Panc1 (cell line): Measurements from ENCODE around the gene SRGAP2B. TPM values are rescaled to one million over a fixed set of nuclear protein-coding genes. Genes with fewer than 3 reads are reported as not detected.
"Not testable (repeated sequence)": the region's sequence is repeated elsewhere in the genome, so short reads cannot be mapped to it uniquely, and the experiment has no call there.

Experiments used
- ATAC-seq: fragments of 200-7000 bp; cut with Tn5 transposase; 2 replicates; pipeline ENCODE4 v1.9.1; 2020; ENCODE audit warnings: mild to moderate bottlenecking, moderate library complexity
- BruUV-seq: library from RNA; stranded (reverse); fragments of 400-500 nt; replicated peaks from 2 replicates; lab custom pipeline; 2021; lab: Mats Ljungman, UMichigan
- CTCF ChIA-PET: fragments of 300-600 bp; sonication (Branson Sonifier 250); formaldehyde crosslinking; loops from one replicate; lab custom pipeline; 2022; ENCODE audit warnings: antibody characterized with exemption; lab: Charles Lee
- POLR2A ChIA-PET: fragments of 300-600 bp; sonication (Branson Sonifier 250); formaldehyde crosslinking; loops from one replicate; lab custom pipeline; 2022; ENCODE audit warnings: antibody characterized with exemption; lab: Charles Lee
- DNase-seq: peaks from one replicate; pipeline ENCODE4 v3.0.0-alpha.2; 2010; ENCODE audit warnings: low read depth, low spot score
- H3K27ac ChIP-seq: 2 replicates; pipeline ENCODE4 v1.5.1; 2011; ENCODE audit warnings: mild to moderate bottlenecking, low read length, inconsistent platforms
- H3K27me3 ChIP-seq: fragments of 200-500 bp; sonication (Bioruptor generic); 2 replicates; pipeline ENCODE4 v1.6.0; 2014; ENCODE audit warnings: low read length, inconsistent platforms; ENCODE audit not compliant: control insufficient read depth, insufficient read depth
- H3K36me3 ChIP-seq: fragments of 200-500 bp; sonication (Bioruptor generic); 2 replicates; pipeline ENCODE4 v1.5.1; 2014; ENCODE audit warnings: inconsistent platforms, mild to moderate bottlenecking, low read length, moderate library complexity; ENCODE audit not compliant: control insufficient read depth, insufficient read depth
- H3K4me1 ChIP-seq: 2 replicates; pipeline ENCODE4 v1.5.1; 2011; ENCODE audit warnings: inconsistent platforms, mild to moderate bottlenecking, low read length, moderate library complexity; ENCODE audit not compliant: control insufficient read depth, insufficient read depth
- H3K4me3 ChIP-seq, 2 experiments: 2 replicates each; pipeline ENCODE4 v1.5.1; 2011 to 2012; ENCODE audit warnings: low read depth in 2 of 2, low read length in 2 of 2, mild to moderate bottlenecking in 2 of 2, inconsistent platforms in 1 of 2, moderate library complexity in 1 of 2
- H3K9me3 ChIP-seq: fragments of 200-500 bp; sonication (Bioruptor generic); 2 replicates; pipeline ENCODE4 v1.5.1; 2014; ENCODE audit warnings: low read depth, mild to moderate bottlenecking, inconsistent platforms, low read length, moderate library complexity; ENCODE audit not compliant: control insufficient read depth, insufficient read depth
- in situ Hi-C: cut with HindIII; loops from 2 replicates; pipeline ENCODE4 v1.10.0; 2016; ENCODE audit warnings: low sequenced_read_pairs, low pct_unique_long_range_greater_than_20kb
- intact Hi-C: fragments of 100-400 bp; cut with micrococcal nuclease; formaldehyde crosslinking; loops from one replicate; pipeline ENCODE4 v1.10.0; 2022; ENCODE audit not compliant: unreplicated experiment
- total RNA-seq: library from RNA; stranded (reverse); gene quantifications from one replicate; pipeline ENCODE4 v1.2.1, GENCODE V29; 2021; ENCODE audit not compliant: unreplicated experiment

Gene SRGAP2B
- total RNA-seq, 1 experiment from 2014 or later: 42.4 TPM

GRCh38 chr1:145112703-145113102 is 17.6 kb upstream of the SRGAP2B start:
- H3K4me3 ChIP-seq, H3K4me1 ChIP-seq, ATAC-seq, in situ Hi-C loops, H3K9me3 ChIP-seq, CTCF ChIA-PET, intact Hi-C loops, H3K27me3 ChIP-seq, BruUV-seq, H3K36me3 ChIP-seq, H3K27ac ChIP-seq, DNase-seq, POLR2A ChIA-PET: not testable (repeated sequence)

GRCh38 chr1:145111674-145112073 is 16.5 kb upstream of the SRGAP2B start:
- CTCF ChIA-PET, H3K9me3 ChIP-seq, H3K27ac ChIP-seq, DNase-seq, ATAC-seq, H3K36me3 ChIP-seq, POLR2A ChIA-PET, H3K27me3 ChIP-seq, intact Hi-C loops, H3K4me3 ChIP-seq, in situ Hi-C loops, H3K4me1 ChIP-seq: not testable (repeated sequence)
- BruUV-seq: TSS peak; percentile 54

DNA sequence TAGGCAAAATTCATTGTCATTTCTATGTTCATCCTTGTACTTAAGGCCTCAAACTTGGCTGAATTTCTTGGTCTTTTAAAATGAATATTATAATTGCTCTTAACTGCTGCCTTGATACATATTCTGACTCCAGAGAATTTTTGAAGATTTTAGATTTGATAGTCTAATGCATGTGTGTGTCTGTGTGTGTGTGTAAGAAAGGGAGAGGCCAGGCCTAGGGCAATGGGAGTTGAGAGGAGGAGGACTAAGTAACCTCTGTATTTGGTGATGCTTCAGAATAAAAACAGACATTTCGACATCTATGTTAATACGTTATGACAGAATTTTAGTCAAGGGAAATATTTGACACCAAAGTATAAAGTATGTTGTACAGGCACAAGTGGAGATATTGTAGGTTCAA is 8.2 kb upstream of the SRGAP2B start:
- H3K27ac ChIP-seq, H3K4me1 ChIP-seq, intact Hi-C loops, H3K36me3 ChIP-seq, POLR2A ChIA-PET, in situ Hi-C loops, H3K27me3 ChIP-seq, H3K4me3 ChIP-seq, BruUV-seq, DNase-seq, CTCF ChIA-PET, ATAC-seq, H3K9me3 ChIP-seq: not testable (repeated sequence)

- H3K4me1 ChIP-seq, in situ Hi-C loops, H3K27ac ChIP-seq, BruUV-seq, H3K27me3 ChIP-seq, H3K4me3 ChIP-seq, POLR2A ChIA-PET, H3K9me3 ChIP-seq, intact Hi-C loops, DNase-seq, ATAC-seq, H3K36me3 ChIP-seq, CTCF ChIA-PET: not testable (repeated sequence)
Observed at GRCh38 chr1:145101725-145102124, 6.6 kb upstream of the SRGAP2B start.

- ATAC-seq: peak; percentile 75
- BruUV-seq, H3K27ac ChIP-seq, H3K36me3 ChIP-seq, DNase-seq, H3K9me3 ChIP-seq, intact Hi-C loops, in situ Hi-C loops, H3K4me1 ChIP-seq, POLR2A ChIA-PET, H3K27me3 ChIP-seq, CTCF ChIA-PET: not testable (repeated sequence)
- peak overlapping the region; percentile 32 to 43 for H3K4me3 ChIP-seq
Observed at GRCh38 chr1:145094655-145095211, 395 bp downstream of the SRGAP2B start.
